ENCODE measurements around the gene PRDM16.

PRDM16 gene

DNA sequence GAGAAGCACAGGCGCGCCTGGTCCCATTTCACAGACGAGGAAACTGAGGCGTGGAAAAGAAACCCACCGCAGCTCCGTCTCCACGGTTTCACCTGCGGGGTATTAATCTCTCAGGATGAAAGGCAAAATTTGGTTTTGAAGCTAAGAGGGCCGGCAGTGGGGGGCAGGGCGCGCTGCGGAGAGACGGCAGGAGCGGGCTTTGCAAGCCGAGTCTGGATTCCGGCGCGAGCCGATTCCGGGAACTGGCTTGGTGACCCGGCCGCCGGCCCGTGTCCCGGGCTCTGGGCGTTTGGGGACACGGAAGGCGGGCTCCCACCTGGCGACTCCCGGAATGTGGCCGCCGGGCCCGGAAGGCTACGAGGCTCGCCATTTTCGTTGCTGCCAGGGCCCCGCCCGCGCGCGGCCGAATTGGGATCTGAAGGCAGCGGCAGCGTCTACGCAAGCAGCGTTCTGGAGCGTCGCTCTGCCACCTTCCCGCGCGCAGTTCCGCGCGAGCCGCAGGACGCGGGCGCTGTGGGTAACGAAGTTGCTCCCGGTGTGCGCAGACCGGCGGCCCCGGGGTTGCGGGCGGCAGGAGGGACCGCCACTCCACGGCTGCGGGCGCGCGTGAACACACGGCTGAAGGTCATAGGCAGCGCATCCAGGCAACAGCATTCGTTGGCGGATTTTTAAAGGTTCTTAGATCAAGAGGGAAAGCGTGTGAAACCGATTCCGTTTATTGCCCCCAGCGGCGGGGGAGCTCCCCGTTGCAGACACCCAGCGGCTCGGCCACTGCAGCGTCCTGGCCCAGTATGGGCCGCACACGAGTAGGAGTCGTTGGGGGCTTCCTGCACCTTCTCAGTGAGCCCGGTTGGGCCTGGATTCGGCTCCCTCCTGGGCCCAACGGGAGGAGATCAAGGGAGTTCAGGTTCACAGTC, 5.4 kb upstream of the PRDM16 start:
- TF ChIP-seq, protein P1, sequence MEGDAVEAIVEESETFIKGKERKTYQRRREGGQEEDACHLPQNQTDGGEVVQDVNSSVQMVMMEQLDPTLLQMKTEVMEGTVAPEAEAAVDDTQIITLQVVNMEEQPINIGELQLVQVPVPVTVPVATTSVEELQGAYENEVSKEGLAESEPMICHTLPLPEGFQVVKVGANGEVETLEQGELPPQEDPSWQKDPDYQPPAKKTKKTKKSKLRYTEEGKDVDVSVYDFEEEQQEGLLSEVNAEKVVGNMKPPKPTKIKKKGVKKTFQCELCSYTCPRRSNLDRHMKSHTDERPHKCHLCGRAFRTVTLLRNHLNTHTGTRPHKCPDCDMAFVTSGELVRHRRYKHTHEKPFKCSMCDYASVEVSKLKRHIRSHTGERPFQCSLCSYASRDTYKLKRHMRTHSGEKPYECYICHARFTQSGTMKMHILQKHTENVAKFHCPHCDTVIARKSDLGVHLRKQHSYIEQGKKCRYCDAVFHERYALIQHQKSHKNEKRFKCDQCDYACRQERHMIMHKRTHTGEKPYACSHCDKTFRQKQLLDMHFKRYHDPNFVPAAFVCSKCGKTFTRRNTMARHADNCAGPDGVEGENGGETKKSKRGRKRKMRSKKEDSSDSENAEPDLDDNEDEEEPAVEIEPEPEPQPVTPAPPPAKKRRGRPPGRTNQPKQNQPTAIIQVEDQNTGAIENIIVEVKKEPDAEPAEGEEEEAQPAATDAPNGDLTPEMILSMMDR (IDR thresholded peaks at IDR 0.05; ENCODE audit: borderline replicate concordance, control extremely low read depth, extremely low read depth, insufficient read depth, missing control alignments), result no peak
- in situ Hi-C loops (cut with MboI; ENCODE audit: low sequenced_read_pairs, unreplicated experiment), result no loop called here
- DNase-seq (ENCODE audit: low spot score), result no peak

DNA sequence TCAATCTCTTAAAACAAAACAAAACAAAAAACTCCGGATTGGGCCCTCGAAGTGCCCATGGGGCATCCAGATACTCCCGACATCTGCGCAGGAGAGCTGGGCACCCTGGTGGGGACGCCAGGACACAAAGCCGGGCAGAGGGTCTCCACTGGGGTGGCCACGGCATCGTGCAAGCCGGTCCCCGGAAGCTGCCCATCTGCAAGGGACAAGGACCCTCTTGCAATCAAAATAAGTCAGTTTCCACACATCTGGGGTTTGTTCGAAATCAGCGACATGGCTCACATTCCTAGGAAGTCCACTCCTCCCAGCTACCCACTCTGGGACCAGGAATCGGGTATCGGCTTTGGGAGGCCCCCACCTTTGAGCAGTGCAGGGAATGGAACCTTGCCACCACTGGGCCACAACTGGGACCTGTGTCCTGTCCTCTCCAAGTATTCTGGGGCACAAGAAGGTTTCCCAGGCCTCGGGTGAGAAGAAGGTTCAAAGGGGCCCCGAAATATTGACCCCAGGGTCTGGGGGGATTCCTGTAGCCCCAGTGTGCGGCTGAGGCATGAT, 4.6 kb upstream of the PRDM16 start:
- no peak for DNase-seq (ENCODE audit: low spot score)
- TF ChIP-seq, protein P1 (IDR thresholded peaks at IDR 0.05; ENCODE audit: borderline replicate concordance, control extremely low read depth, extremely low read depth, insufficient read depth, missing control alignments), result no peak
- in situ Hi-C loops (cut with MboI; ENCODE audit: low sequenced_read_pairs, unreplicated experiment), result no loop called here

DNA sequence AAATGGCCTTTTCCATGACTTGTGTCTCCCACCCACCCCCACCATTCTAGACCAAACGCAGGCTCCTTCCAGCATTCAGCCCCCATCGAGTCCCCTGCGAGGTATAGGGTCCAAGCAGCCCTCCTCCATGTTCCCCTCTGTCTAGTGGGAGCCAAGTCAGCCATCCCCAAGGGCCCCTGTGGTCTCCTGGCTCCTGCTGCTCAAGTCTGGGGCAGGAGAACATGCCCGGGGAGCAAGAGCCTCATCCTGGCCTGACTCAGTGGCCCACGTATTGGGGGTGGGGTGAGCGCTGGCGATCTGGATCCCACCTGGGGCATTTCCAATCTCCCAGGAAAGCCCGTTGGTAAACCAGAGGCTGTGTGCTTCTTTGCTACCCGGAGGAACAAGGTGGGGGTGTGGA, 4.1 kb upstream of the PRDM16 start:
- TF ChIP-seq, protein P1 (IDR thresholded peaks at IDR 0.05; ENCODE audit: borderline replicate concordance, control extremely low read depth, extremely low read depth, insufficient read depth, missing control alignments), result no peak
- DNase-seq (ENCODE audit: low spot score), result no peak
- in situ Hi-C loops (cut with MboI; ENCODE audit: low sequenced_read_pairs, unreplicated experiment), result no loop called here

DNA sequence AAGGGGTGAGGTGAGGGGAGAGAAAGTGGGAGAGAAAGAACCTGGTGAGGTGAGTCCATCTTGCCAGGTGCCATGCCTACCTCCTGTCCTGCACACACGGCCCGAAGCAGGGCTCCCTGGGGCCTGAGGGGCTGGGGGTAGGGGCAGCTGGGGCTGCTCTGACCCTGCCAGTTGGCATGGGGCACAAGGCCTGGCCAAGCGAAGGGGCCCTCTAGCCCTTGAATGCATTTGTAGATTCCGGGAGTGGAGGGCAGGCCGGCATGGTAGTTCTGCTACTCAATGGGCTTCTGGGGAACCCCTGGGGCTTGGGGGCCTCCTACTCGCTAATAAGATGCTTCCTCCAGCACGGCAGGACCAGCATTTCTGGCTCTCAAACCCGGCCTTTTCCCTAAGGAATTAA, 3.6 kb upstream of the PRDM16 start:
- in situ Hi-C loops (cut with MboI; ENCODE audit: low sequenced_read_pairs, unreplicated experiment), result no loop called here
- TF ChIP-seq, protein P1 (IDR thresholded peaks at IDR 0.05; ENCODE audit: borderline replicate concordance, control extremely low read depth, extremely low read depth, insufficient read depth, missing control alignments), result no peak
- DNase-seq (ENCODE audit: low spot score), result no peak

DNA sequence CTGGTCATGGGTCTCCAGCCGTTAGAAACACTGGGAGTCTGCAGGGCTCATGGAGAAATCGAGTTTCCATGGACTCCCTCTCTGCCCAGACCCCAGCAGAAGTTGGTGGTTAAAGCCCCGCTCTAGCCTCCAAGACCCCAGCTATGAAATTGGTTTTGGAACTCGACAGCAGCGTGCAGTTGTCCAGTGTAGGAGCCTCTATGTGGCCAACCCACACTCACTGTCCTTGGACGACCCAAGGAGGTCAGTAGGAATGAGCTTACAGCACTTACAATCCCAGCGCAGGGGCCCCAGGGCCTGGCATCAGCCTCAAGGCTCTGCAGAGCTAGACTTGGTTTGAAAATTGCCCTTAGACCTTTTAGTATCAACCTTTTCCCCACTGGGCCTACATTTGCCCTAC, 3.2 kb upstream of the PRDM16 start:
- in situ Hi-C loops (cut with MboI; ENCODE audit: low sequenced_read_pairs, unreplicated experiment), result no loop called here
- no peak for DNase-seq (ENCODE audit: low spot score)
- TF ChIP-seq, protein P1 (IDR thresholded peaks at IDR 0.05; ENCODE audit: borderline replicate concordance, control extremely low read depth, extremely low read depth, insufficient read depth, missing control alignments), result no peak

DNA sequence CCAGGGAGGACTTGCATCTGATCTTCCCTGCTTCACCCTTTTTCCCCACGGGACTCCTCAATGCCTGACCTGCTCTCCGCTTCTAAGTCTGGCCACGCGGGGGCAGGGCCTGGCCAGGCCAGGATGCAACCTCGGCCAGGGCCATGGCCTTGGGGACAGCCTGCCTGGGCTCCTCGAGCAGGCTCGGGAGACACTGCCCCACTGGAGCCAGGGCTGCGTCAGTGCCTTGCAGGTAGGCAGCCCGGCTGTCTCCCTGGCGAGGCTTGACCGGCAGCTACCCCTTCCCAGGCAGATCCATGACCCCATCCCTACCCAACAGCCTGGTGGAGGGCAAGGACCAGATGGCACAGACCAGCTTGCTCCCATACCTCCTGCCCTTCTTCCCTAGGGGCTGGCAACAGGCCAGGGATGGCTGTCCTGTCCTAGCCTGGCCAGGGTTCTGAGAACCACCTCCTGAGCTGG, 2.7 kb upstream of the PRDM16 start:
- DNase-seq (ENCODE audit: low spot score), result no peak
- in situ Hi-C loops (cut with MboI; ENCODE audit: low sequenced_read_pairs, unreplicated experiment), result no loop called here
- TF ChIP-seq, protein P1 (IDR thresholded peaks at IDR 0.05; ENCODE audit: borderline replicate concordance, control extremely low read depth, extremely low read depth, insufficient read depth, missing control alignments), result no peak
